GM21619 (cell line): Measurements from ENCODE around the gene ADD3.

ENCODE experiments used
- ATAC-seq: cut with Tn5 transposase; IDR thresholded peaks from one replicate; pipeline ENCODE4 v1.9.1; 2021; ENCODE audit not compliant: unreplicated experiment

Gene ADD3

GRCh38 chr10:110002801-110003523, 4.8 kb upstream of the ADD3 start:
- no peak for ATAC-seq

GRCh38 chr10:110003524-110003885, 4.3 kb upstream of the ADD3 start:
- no peak for ATAC-seq

DNA sequence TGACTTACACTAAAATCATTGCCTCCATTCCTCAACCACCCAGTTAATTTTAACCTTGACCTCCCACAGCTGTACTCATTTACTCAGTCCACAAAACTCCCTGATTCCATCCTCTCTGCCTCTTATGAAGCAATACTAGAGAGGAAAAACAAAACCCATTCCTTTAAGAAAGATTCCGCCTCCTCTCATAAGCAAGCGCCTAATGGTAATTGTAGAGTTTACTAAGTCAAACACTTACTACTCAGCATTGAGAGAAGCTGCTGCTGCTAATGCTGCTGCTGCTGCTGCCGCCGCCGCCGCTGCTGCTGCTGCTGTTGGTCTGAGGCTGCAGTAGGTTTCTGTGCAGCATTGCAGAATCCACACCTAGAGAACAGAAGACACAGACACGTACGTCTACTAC, 2.1 kb upstream of the ADD3 start:
- no peak for ATAC-seq

DNA sequence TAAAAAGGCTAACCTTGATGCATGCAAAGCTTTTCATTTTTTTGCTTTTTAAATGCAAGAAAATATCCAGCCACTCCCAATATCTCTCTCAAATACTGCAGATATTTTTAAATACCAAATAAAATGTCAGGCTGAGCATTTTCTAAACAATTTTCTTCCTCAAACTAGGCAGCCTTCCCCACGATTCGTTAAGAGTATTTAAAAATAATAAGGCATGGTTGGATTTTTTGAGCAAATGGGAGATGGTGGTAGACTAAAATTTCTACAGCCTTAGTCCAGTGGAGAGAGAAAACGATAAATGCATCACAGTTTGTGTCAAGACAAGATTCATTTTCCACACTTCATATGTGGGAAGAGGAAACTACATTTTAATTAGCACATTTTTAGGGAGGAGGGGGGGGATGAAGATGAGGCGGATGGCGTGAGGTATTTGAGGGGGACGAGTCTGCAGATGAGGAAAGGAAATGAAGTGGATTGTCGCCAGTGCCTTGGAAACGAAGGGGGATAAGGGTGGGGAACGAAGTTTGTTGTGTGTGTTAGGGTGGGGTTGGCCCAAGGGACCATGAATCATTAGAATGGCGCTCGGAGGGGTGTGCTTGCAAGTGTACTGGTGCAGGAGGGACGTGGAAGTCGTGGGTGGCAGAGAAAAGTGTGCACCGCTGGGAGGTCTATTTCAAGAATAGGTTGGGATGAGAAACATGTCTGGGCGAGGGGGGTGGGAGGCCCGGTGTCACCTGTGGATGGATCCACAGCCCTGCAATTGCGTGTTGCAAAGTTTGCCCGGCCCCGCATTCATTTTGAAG, 1.2 kb upstream of the ADD3 start:
- ATAC-seq: no peak

DNA sequence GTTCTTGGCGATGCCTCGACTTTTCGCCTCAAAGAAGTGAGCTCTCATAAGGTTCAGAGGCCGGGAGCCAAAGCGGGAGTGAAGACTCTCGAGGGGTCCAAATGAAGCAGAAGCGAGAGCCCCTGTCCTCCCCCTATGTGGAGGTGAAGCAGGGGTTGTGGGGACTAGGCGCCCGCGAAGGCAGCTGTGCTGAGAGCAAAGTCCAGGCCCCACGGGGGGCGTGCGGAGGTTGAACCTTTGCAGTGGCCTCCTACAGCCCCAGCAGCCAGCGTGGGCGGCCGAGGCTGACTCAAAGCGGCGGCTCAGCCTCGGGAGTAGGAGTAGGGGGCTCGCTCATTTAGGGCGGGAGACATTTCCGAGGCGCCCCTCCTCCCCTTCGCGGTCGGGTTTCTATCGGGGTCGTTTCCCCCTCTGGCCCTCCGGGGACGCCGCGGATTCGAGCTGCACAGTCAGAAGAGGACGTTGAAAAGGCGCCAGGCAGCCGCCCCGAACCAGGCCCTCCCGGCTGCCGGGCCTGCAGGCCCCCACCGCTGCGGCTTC, 553 bp upstream of the ADD3 start:
- ATAC-seq: peak; percentile 30

DNA sequence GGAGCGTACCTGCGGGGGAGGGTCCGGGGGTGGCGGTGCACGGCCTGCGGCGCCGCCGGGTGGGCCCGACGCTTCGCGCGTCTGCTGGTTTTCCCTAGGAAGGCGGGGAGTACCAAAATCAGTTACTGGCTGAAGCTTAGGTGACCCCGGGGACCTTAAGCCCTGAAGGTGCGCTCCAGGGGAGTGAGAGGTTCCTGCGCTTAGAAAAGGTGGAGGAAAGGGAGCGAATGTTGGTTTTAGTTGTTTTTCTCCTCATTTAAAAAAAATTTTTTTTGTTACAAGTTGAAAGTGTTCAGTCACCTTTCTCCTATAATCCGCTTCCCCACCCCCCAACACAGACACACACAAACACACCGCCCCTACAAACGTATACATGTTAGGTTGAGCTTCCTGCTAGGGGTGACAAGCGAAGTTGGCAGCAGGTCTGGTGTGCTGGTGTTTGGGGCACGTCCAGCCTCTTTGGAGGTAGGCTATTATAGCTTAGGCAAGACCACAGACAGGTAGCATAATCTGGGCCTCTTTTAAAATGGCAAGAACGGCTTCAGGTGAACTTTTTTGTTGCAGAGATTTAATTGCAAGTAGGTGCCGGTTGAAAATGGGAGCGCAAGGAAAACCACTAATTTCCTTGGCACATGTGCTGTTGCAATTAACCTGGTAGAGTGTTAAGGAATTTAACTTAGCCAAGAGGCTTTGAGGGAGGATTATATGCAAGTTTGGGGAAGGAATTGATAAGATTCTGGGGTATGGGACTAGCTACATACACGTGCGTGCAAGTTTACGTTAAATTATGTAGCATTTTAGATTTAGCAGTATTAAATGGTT, 945 bp downstream of the ADD3 start:
- ATAC-seq: peak; percentile 17

DNA sequence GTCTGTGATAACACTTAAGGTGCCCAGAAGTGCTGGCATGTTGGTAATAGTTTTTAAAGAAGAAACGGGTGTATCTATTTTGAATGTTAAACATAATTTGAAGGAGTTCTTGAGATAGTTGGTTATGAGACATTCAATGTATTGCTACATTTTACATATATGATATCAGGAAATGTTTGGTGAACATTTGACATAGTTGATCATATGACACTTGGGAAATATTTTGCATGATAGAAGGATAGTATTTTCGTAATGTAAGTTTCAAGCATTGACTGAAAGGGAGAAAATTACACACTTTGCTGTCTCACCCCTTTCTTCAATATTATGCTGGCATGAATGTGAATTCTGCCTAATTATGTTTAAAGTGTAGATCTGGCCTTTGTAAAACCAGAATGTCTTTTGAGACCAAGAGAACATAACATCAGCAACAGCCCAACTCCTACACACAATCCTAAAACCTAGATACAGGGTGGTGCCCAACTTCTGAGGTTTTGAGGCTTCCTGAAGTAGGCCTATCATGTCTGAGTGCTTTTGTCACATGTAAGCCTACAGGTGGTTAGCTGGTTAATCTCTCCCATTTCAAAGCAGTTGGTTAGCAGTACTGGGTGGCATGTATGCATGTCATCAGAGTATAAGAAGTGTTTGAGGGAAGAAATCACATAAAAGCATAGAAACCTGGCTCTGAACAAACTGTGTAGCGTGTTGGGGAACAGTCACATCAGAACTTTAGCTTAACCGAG, 2.1 kb downstream of the ADD3 start:
- ATAC-seq: peak; percentile 24

DNA sequence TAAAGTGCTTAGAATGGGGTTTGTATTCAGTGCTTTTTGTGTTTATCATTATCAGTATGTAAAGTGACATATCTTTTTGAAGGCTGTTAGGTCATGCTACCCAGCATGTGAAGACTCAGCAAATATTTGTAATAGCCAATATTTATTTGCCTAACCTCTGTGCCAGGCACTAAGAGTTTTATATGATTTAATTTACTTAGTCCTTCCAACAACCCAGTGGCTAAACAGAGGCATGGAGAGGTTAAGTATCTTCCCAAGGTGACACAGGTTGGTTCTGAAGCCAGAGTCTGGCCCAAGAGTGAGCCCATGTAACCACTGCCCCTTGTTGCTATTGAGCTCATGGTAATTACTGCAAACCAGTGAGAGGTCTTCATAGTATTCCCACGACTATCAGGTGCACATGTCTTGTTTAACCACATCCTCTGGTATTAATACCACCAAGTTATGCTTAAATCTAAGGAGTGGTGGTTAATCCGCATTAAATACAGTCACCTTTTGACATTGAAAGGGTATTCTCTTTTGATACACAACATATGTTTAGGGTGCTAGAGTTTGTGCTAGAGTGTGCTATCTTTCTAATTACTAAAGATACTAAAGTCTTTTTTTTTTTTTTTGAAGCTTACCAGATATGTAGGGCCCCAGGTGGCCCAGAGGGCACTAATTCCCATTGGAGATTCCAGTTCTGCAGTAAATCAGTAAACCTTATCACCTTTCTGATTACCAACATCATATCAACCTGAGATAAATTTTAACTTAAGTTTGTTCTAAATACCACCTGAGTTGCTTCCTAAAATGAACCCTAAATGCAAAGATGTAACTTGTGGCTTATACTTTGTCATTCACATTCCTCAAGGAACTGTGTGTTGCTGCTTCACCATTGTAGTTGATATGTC, 2.9 kb downstream of the ADD3 start:
- ATAC-seq: no peak

GRCh38 chr10:110011681-110012080, 3.9 kb downstream of the ADD3 start:
- ATAC-seq: no peak

DNA sequence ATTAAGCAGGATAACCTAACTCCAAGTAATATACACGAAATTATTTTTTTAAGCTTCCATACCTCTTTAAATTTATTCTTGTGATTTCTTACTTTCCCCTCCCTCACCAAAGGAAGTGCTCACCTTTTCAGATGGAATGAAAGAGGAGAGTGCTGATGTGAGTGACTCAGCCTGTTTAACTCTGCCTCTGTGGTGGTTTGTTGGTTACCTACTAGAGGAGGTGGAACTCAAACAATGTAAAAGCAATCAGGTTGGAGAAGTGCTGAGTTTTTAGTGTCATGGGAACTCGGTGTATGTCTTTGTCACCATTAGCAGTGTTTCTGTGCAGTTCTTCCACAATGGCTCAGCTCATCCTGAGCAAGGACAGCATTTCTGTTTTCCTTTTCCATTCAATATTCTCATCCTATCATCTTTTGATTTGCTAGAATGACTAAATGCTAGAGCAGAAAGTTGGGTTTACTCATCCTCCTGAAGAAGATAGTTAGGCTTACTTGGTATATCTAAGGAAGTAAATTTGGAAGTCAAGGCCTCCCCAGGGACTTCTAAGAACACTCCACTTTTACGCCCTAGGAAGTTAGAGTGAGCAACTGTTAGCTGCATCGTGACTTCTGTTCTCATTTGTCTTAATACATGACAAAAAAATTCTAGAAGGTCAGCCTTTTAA, 6.0 kb downstream of the ADD3 start:
- ATAC-seq: no peak

DNA sequence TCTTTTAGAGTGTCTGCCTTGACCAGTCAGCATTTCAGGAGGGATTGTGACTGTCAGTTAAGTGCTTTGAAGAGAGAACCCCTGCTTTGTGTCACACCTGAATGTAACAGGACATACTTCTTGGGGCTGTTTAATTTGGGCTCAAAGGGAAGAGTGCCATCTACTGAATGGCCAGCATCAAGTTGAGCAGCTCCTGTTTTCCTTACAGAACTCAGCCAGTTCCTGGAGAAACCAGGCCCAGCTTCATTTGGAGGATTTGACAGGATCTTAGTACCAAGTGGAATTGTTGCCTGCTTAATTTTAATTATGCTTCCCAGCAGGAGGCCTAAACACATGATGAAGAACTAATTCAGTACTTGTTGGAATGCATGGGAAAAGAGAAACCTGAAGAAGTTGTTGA, 8.3 kb downstream of the ADD3 start:
- peak; percentile 36 for ATAC-seq

GRCh38 chr10:110017052-110017451, 9.3 kb downstream of the ADD3 start:
- no peak for ATAC-seq

- no peak for ATAC-seq
Observed at GRCh38 chr10:110017907-110018306, 10.1 kb downstream of the ADD3 start.

GRCh38 chr10:110020265-110020664, 12.5 kb downstream of the ADD3 start:
- no peak for ATAC-seq

GRCh38 chr10:110022716-110023504, 15.1 kb downstream of the ADD3 start:
- no peak for ATAC-seq

GRCh38 chr10:110023785-110024465, 16.1 kb downstream of the ADD3 start:
- no peak for ATAC-seq

DNA sequence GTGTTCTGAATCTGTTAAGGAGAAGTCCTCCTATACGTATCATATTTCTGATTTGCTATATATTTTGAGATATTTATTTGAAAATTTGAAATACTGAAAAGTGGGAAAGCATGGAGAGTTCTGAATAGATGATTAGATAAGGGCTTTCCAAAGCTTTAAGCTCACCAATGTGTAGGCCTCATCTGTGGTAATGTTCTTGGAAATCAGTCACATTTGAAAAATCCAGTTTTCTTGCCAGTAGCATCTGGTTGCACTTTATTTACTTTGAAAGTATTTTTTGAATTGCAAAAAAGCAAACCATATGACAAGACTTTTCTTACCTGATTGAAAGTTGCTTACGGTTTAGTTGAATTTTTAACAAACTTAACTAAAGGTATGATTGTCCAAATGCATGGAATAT, 21.7 kb downstream of the ADD3 start:
- no peak for ATAC-seq
